Mesenchymal stem cell (in vitro differentiated cells and primary cell): Measurements from ENCODE around the gene ZNF407.

Source experiments
- DNase-seq: peaks from one replicate; pipeline ENCODE4 v3.0.0-alpha.2; 2013
- H2AFZ ChIP-seq: one replicate; pipeline ENCODE4 v1.6.1; 2013; ENCODE audit warnings: low read depth, mild to moderate bottlenecking, control low read depth, inconsistent platforms, low read length, moderate library complexity
- H2AK5ac ChIP-seq: 2 replicates; pipeline ENCODE4 v1.6.1; 2013; ENCODE audit warnings: low read length, moderate library complexity, mild to moderate bottlenecking, inconsistent platforms; ENCODE audit not compliant: severe bottlenecking
- H2BK120ac ChIP-seq: one replicate; pipeline ENCODE4 v1.6.1; 2013; ENCODE audit warnings: low read depth, mild to moderate bottlenecking, inconsistent platforms, low read length, moderate library complexity
- H2BK12ac ChIP-seq, 2 experiments: one replicate each; pipeline ENCODE4 v1.6.1; 2013; ENCODE audit warnings: inconsistent platforms in 2 of 2, low read length in 2 of 2, mild to moderate bottlenecking in 2 of 2, moderate library complexity in 2 of 2, control low read depth in 1 of 2
- H2BK15ac ChIP-seq: one replicate; pipeline ENCODE4 v1.6.1; 2013; ENCODE audit warnings: mild to moderate bottlenecking, low read depth, inconsistent platforms; ENCODE audit not compliant: poor library complexity, severe bottlenecking
- H2BK5ac ChIP-seq: 2 replicates; pipeline ENCODE4 v1.6.1; 2013; ENCODE audit warnings: low read depth, mild to moderate bottlenecking, low read length, control low read depth, inconsistent platforms; ENCODE audit not compliant: poor library complexity, severe bottlenecking
- H3K14ac ChIP-seq, 2 experiments: one replicate each; pipeline ENCODE4 v1.6.1; 2013; ENCODE audit warnings: inconsistent platforms in 2 of 2, low read length in 2 of 2, control low read depth in 1 of 2, mild to moderate bottlenecking in 1 of 2, moderate library complexity in 1 of 2
- H3K18ac ChIP-seq, 2 experiments: one replicate each; pipeline ENCODE4 v1.6.1; 2013; ENCODE audit warnings: inconsistent platforms in 2 of 2, low read length in 2 of 2, control low read depth in 1 of 2, low read depth in 1 of 2, mild to moderate bottlenecking in 1 of 2
- H3K23ac ChIP-seq, 2 experiments: one replicate each; pipeline ENCODE4 v1.6.1; 2013; ENCODE audit warnings: inconsistent platforms in 2 of 2, low read length in 2 of 2, mild to moderate bottlenecking in 2 of 2, moderate library complexity in 2 of 2, control low read depth in 1 of 2
- H3K27ac ChIP-seq: 2 replicates; pipeline ENCODE4 v1.5.1; 2013; ENCODE audit warnings: mild to moderate bottlenecking, moderate library complexity, low read length, control low read depth, inconsistent platforms; ENCODE audit not compliant: poor library complexity, severe bottlenecking
- H3K27me3 ChIP-seq, 2 experiments: 2 replicates each; pipeline versions ENCODE4 v1.6.1 to v1.7.0; 2013; ENCODE audit warnings: low read length in 2 of 2, mild to moderate bottlenecking in 2 of 2, moderate library complexity in 2 of 2, control low read depth in 1 of 2, inconsistent platforms in 1 of 2; ENCODE audit not compliant: control insufficient read depth in 1 of 2, insufficient read depth in 1 of 2
- H3K36me3 ChIP-seq, 2 experiments: 2 replicates each; pipeline versions ENCODE4 v1.6.1 to v1.7.0; 2013; ENCODE audit warnings: low read length in 2 of 2, control low read depth in 1 of 2, inconsistent platforms in 1 of 2, low read depth in 1 of 2, mild to moderate bottlenecking in 1 of 2; ENCODE audit not compliant: insufficient read depth in 2 of 2, control insufficient read depth in 1 of 2
- H3K4ac ChIP-seq, 2 experiments: one replicate each; pipeline ENCODE4 v1.6.1; 2013; ENCODE audit warnings: inconsistent platforms in 2 of 2, low read length in 2 of 2, mild to moderate bottlenecking in 2 of 2, moderate library complexity in 2 of 2, control low read depth in 1 of 2, low read depth in 1 of 2
- H3K4me1 ChIP-seq: 2 replicates; pipeline ENCODE4 v1.6.1; 2013; ENCODE audit warnings: low read depth, low read length, control low read depth; ENCODE audit not compliant: control insufficient read depth, insufficient read depth
- H3K4me2 ChIP-seq: 2 replicates; pipeline ENCODE4 v1.6.1; 2013; ENCODE audit warnings: low read length, mild to moderate bottlenecking, inconsistent platforms; ENCODE audit not compliant: poor library complexity, severe bottlenecking
- H3K4me3 ChIP-seq, 2 experiments: 2 replicates each; pipeline versions ENCODE4 v1.5.1 to v1.7.0; 2013; ENCODE audit warnings: low read length in 2 of 2, mild to moderate bottlenecking in 2 of 2, control low read depth in 1 of 2, low read depth in 1 of 2; ENCODE audit not compliant: insufficient read depth in 1 of 2
- H3K79me1 ChIP-seq: replicated peaks from 2 replicates; pipeline ENCODE4 v1.6.1; 2013; ENCODE audit warnings: mild to moderate bottlenecking, control low read depth, low read length, inconsistent platforms; ENCODE audit not compliant: poor library complexity, severe bottlenecking
- H3K9ac ChIP-seq: 2 replicates; pipeline ENCODE4 v1.7.0; 2013; ENCODE audit warnings: mild to moderate bottlenecking, low read length, moderate library complexity
- H3K9me3 ChIP-seq: 2 replicates; pipeline ENCODE4 v1.7.0; 2013; ENCODE audit warnings: mild to moderate bottlenecking, low read length; ENCODE audit not compliant: control insufficient read depth
- H4K8ac ChIP-seq: one replicate; pipeline ENCODE4 v1.6.1; 2013; ENCODE audit warnings: inconsistent platforms, mild to moderate bottlenecking, low read length, moderate library complexity
- H4K91ac ChIP-seq: one replicate; pipeline ENCODE4 v1.6.1; 2013; ENCODE audit warnings: mild to moderate bottlenecking, low read length, inconsistent platforms
- WGBS: methylation state at CpG from one replicate; pipeline ENCODE4 v1.1.7; 2013; ENCODE audit warnings: mixed read lengths; 5-methylcytosine and 5-hydroxymethylcytosine counted together

ZNF407 gene

DNA sequence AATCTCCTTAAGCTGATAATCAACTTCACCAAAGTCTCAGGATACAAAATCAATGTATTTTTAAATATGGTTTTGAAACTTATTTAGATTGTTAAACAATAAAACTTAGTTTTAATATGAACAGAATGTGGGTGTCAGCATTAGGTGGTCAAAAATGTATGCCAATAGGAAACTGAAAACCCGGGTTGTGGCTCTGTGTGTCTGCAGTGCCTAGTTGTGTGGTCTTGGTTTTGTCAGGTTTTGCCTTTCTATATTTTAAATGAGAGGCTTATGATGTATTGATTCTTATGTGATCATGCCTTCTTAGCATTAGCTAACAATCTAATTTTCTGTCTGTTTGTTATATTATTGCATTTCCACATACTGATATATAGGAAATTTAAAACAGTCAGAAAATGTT is 227.8 kb downstream of the ZNF407 start:
- H3K4me1 ChIP-seq, result no peaks in the 10 kb centered on the region
- H3K23ac ChIP-seq, result no peak overlapping the region
- H2BK5ac ChIP-seq, result no peak overlapping the region
- no peaks in the 10 kb centered on the region for H3K36me3 ChIP-seq
- no peak overlapping the region for H3K14ac ChIP-seq
- 100% methylated on average over 1 of the region's 1 CpG for WGBS
- H3K9ac ChIP-seq, result no peak overlapping the region
- no peak overlapping the region for H3K18ac ChIP-seq
- no peak overlapping the region for H4K8ac ChIP-seq
- no peak overlapping the region for H2BK15ac ChIP-seq
- H3K4ac ChIP-seq, result no peak overlapping the region
- no peak overlapping the region for H4K91ac ChIP-seq
- H2BK12ac ChIP-seq, result no peak overlapping the region
- H3K9me3 ChIP-seq, result peaks cover 4% of the 10 kb centered on the region
- no peak overlapping the region for H3K27ac ChIP-seq
- H3K79me1 ChIP-seq, result peaks cover 5% of the 10 kb centered on the region
- H3K27me3 ChIP-seq, result no peaks in the 10 kb centered on the region
- no peak for DNase-seq
- H3K4me2 ChIP-seq, result no peak overlapping the region
- no peak overlapping the region for H2AK5ac ChIP-seq
- H3K4me3 ChIP-seq, result no peak overlapping the region
- no peak overlapping the region for H2BK120ac ChIP-seq
- no peak overlapping the region for H2AFZ ChIP-seq

DNA sequence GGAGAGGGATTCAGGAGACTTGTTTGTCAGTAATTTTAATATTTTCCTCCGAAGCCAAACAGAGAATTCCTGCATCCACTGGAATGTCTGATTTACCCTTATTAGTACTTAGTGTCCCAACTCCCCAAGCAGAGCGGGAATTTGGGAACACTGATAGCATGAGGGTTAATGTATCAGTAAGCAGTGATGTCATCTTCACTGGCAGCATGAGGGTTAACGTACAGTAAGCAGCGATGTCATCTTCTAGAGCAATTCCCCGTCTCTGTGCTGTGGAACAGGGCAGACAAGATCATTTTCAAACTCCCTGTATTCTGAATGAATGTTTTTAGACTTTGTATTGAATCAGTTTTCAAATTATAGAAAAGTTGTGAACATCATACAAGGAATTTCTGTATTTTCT is 228.9 kb downstream of the ZNF407 start:
- H3K9me3 ChIP-seq, result peaks cover 4% of the 10 kb centered on the region

DNA sequence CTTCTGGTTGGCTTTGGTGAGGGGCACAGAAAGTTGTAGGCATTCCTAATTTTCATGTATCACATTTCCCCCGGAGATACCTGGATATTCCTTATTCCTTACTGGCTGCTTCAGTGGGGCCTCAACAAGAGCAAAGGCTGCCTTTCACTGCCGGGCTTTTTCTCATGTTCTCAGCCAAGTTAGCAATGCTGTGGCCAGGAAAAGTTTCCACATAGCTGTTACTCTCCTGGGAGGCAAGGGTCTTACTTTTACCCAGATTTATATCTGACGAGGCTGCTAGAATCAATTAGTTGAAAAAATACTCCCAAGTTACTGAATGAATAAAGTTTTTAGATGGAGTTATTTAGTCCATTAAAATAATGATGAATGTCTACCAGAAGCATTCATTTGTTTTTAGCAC is 230.5 kb downstream of the ZNF407 start:
- no peaks in the 10 kb centered on the region for H3K27me3 ChIP-seq
- H3K9me3 ChIP-seq, result peaks cover 2% of the 10 kb centered on the region
- H3K4me1 ChIP-seq, result peaks cover 4% of the 10 kb centered on the region
- H3K4ac ChIP-seq, result no peak overlapping the region
- H2AK5ac ChIP-seq, result no peak overlapping the region
- WGBS, result 98% methylated on average over 2 of the region's 3 CpGs
- peaks cover 0 to 3% of the 10 kb centered on the region in 2 experiments for H3K36me3 ChIP-seq
- H3K18ac ChIP-seq, result no peak overlapping the region
- H4K91ac ChIP-seq, result no peak overlapping the region
- no peak overlapping the region for H2BK5ac ChIP-seq
- H2BK120ac ChIP-seq, result no peak overlapping the region
- no peak overlapping the region for H3K23ac ChIP-seq
- no peak overlapping the region for H2AFZ ChIP-seq
- H2BK12ac ChIP-seq, result no peak overlapping the region
- no peak overlapping the region for H2BK15ac ChIP-seq
- H3K14ac ChIP-seq, result no peak overlapping the region
- no peak for DNase-seq
- H3K27ac ChIP-seq, result no peak overlapping the region
- H3K9ac ChIP-seq, result no peak overlapping the region
- H4K8ac ChIP-seq, result no peak overlapping the region
- peaks cover 6% of the 10 kb centered on the region for H3K79me1 ChIP-seq
- no peak overlapping the region for H3K4me3 ChIP-seq
- no peak overlapping the region for H3K4me2 ChIP-seq

More for the DNA sequence above, 228.9 kb downstream of the ZNF407 start:
- H3K23ac ChIP-seq, result no peak overlapping the region
- no peak overlapping the region for H2AK5ac ChIP-seq
- H3K27ac ChIP-seq, result no peak overlapping the region
- no peak overlapping the region for H4K91ac ChIP-seq
- no peak overlapping the region for H4K8ac ChIP-seq
- peaks cover 3% of the 10 kb centered on the region for H3K79me1 ChIP-seq
- H3K36me3 ChIP-seq, result peaks cover 0 to under 1% of the 10 kb centered on the region in 2 experiments
- no peak overlapping the region for H3K9ac ChIP-seq
- no peak overlapping the region for H3K14ac ChIP-seq
- no peak overlapping the region for H3K4me2 ChIP-seq
- H3K27me3 ChIP-seq, result no peaks in the 10 kb centered on the region
- no peak overlapping the region for H3K4me3 ChIP-seq
- no peak overlapping the region for H3K4ac ChIP-seq
- no peak overlapping the region for H2BK12ac ChIP-seq
- H2AFZ ChIP-seq, result no peak overlapping the region
- no peak overlapping the region for H3K18ac ChIP-seq
- H2BK5ac ChIP-seq, result no peak overlapping the region
- H2BK120ac ChIP-seq, result no peak overlapping the region
- no peak for DNase-seq
- peaks cover 1% of the 10 kb centered on the region for H3K4me1 ChIP-seq
- 85% methylated on average over 5 of the region's 5 CpGs for WGBS
- no peak overlapping the region for H2BK15ac ChIP-seq

DNA sequence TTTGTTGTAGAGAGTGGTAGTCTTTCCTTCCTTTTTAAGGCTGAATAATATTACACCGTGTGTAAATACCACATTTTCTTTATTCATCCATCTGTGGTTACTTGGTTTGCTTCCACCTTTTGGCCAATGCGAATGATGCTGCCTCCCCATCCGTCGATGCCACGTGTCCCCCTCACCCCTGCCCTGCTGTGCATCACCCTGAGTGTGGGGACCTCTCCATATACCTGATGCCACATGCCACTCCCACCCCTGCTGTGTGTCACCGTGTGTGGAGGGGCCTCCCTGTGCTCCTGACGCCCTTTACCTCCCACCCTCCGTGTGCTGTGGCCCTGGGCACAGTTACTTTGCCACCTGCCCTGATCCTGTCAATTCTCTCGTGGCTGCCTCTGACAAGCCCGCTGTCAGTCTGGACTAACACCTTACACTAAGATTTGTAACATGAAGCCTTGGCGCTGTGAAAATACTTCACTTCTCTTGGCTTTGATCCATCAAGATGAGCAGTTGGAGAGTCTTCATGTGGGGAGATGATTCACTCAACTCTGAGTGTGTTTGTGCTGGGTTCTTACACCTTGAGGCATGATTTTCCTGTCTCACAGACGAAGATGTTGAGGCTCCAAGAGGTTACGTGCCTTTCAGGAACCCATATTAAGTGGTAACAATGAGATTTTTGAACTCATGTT is 234.0 kb downstream of the ZNF407 start:
- Histone ChIP-seq H3K23ac (no peak overlapping the region), H4K91ac (no peak overlapping the region), H2BK5ac (no peak overlapping the region), H3K36me3 (peaks cover 0 to 3% of the 10 kb centered on the region in 2 experiments), H2AK5ac (no peak overlapping the region), H2BK12ac (peak overlapping the region in 1 of 2 experiments; percentile 1), H3K9me3 (no peaks in the 10 kb centered on the region), H2BK15ac (no peak overlapping the region), H3K4me2 (no peak overlapping the region), H3K14ac (peak overlapping the region in 1 of 2 experiments; percentile 96), H3K27me3 (no peaks in the 10 kb centered on the region), H3K18ac (peak overlapping the region in 1 of 2 experiments; percentile 1), H3K4me3 (no peak overlapping the region), H3K4me1 (peaks cover 9% of the 10 kb centered on the region), H3K9ac (no peak overlapping the region), H3K27ac (no peak overlapping the region), H3K79me1 (peaks cover 8% of the 10 kb centered on the region), H2BK120ac (no peak overlapping the region), H2AFZ (no peak overlapping the region), H3K4ac (no peak overlapping the region), H4K8ac (no peak overlapping the region)
- WGBS, result 94% methylated on average over 13 of the region's 13 CpGs
- no peak for DNase-seq
